CD4-positive, alpha-beta T cell treated with Interleukin-10 for 1 hour (primary cell): ENCODE results near the gene GATA6.

Experiments
- DNase-seq: peaks from one replicate; pipeline ENCODE4 v3.0.0-alpha.2; 2020

Gene GATA6

GRCh38 chr18:22169011-22169888 lies at the start of gene GATA6:
Gene GATA6, plus strand, starts transcription at chr18:22169589. Its CDS starts 1,556 bp downstream, at chr18:22171145.
- peak; percentile 55 for DNase-seq

DNA sequence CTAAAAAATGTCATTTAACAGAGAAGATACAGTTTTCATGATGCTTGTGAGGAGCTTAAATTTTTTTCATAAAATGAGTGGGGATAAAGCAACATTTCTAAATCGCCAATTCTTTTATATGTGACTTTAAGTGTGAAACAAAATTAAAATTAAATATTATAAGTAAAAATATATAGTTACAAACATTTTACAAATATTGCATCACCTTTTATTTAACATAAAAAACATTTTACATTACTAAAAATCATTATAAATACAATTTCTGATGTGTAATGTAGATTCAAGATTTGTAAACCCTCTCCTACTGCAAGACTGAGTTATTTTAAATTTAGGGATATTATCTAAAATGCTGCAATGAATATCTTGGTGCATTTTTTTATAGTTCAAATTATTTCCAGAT lies 44.4 kb upstream of the GATA6 start:
- no peak for DNase-seq

DNA sequence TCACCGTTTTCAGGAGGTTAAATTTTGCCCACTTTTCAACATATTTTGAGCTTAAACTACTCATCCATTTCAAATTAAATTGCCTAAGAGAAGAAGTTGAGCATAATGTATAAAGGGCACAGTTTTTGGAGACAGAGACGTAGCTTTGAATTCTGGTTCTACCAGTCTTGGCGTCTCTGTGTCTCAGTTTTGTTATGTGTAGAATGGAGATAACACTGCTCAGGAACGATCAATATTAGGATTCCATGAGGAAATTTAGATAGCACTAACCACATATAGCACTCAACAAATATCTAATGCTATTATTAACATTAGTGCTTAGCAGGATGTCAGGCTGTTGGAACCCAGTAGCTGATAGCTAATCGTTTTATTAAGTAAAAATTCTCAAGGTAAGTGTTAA lies 40.4 kb upstream of the GATA6 start:
- no peak for DNase-seq

DNA sequence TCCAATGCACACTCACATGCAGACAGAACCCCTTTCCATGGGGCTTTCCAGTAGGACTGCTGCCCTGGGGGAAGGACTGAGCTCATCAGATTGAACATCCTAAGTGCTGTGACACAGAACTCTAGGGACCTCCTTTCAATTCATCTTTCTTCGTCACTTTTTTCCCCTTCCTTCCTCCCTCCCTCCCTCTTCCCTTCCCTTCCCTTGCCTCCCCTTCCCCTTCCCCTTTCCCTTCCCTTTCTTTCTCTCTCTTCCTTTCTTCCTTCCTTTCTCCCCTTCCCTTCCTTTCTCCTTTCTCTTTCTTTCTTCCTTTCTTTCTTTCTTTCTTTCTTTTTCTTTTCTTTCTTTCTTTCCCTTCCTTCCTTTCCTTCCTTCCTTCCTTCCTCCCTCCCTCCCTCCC lies 39.6 kb upstream of the GATA6 start:
- no peak for DNase-seq

GRCh38 chr18:22132258-22132657 lies 37.1 kb upstream of the GATA6 start:
- DNase-seq, result no peak

GRCh38 chr18:22132763-22133162 lies 36.6 kb upstream of the GATA6 start:
- no peak for DNase-seq

- DNase-seq, result no peak
Observed at GRCh38 chr18:22136395-22136794, 33.0 kb upstream of the GATA6 start.

GRCh38 chr18:22141211-22141610 lies 28.2 kb upstream of the GATA6 start:
- no peak for DNase-seq

DNA sequence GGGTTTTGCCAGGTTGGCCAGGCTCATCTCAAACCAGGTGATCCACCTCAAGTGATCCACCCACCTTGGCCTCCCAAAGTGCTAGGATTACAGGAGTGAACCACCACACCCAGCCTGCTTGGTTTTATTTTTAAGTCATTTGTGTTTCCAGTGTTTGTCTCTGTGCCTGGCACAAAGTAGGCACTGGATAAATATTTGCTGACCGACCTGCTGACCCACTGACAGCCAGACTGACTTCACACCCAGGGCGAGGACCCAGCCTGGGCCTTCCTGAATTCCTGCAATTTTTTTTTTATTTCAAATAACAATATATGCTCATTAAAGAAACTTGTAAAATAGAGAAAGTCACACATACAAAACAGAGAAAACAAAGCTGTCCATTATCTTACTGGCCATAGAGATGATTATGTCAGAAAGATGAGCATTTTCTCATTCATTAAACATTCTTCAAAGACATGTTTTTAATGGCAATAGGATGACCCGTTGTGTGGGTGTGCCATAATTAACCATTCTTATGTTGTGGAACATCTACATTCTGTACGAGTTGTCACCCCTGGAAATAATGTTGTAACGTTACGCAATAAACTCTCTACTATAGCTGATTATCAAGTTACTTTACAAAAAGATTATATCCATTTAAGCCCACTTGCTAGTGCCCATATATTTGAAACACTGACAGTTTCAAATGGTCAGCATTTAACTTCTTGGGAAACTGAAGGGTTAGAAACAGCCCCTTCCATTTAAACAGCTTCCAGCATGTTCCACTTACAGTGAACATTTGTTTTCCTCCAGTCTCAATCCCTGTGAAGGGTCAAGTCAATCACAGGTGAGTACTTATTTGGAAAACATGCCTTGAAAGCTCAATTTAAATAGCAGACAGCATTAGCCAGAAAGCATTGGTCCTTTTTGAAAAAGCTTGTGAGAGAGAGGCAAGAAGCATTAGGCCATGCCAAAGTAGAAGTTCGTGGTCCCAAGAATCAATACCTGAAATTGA lies 25.7 kb upstream of the GATA6 start:
- DNase-seq, result no peak

GRCh38 chr18:22145160-22145559 lies 24.2 kb upstream of the GATA6 start:
- DNase-seq, result no peak

- DNase-seq, result no peak
Observed at GRCh38 chr18:22149710-22150109, 19.7 kb upstream of the GATA6 start.

DNA sequence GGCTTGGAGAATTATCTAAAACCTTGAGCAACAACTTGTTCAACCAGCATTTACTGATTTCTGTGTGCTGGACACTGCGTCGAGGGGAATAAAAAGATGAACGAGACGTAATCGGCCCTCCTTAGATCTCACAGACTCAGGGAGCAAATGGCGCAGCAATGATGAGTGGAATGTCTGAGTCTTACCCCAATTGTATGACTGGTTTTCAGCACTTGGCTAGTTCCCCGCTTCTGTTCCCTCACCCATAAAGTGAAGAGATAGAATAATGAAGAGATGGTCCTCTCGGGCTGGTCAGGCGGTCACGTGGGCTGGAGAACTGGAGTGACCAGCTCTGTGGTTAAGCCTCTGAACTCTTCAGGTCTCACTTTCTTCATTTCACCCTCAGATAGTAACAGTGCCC lies 17.3 kb upstream of the GATA6 start:
- DNase-seq, result no peak

DNA sequence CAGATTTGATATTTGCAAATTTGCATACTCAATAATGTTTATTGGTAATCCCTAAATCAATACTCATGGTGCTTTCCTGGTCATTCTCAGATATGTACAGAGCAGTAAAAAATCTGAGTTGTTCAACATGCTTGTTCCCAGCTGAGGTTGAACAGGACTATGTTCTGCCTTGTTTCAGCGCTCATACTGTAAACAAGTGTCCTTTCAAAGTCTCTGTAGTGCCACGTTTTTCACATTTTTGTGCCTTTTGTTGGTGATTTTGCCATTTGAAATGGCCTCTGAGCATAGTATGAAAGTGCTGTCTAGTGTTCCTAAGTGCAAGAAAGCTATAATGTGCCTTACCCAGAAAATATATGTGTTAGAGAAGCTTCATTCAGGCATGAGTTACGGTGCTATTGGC lies 16.0 kb upstream of the GATA6 start:
- DNase-seq, result no peak

GRCh38 chr18:22155584-22155983 lies 13.8 kb upstream of the GATA6 start:
- DNase-seq, result no peak

DNA sequence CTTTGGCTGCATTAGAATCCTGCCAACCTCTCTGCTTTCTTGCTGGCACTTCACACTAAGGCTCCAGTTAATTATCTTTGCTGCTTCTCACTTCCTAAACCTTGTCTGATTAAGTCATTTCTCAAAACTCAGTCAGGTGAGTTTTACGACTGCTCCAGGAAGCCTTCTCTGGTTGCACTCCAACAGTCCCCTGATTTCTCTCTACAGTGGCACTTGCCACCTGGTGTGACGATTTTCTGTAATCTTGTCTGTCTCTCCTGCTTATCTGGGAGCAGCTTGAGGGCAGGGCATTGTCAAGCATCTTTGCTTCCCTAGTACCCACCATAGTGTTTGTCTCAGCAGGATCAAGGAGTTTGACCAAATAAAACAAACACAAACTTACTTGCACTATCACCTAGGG lies 10.4 kb upstream of the GATA6 start:
- DNase-seq, result no peak

DNA sequence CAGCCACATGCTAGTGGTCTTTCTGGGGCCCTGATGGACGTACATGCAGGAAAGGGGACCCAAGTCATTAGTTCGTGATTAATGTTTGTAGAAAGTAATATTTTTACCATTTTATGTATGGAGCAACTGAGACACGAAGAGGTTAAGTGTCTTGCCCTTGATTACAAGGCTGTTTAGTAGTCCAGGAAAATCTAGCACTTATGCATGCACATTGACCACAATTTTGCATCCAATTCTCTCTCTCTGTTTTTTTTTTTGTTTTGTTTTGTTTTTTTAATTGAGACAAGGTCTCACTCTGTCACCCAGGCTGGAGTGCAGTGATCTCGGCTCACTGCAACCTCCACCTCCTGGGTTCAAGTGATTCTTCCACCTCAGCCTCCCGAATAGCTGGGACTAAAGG lies 8.3 kb upstream of the GATA6 start:
- no peak for DNase-seq

DNA sequence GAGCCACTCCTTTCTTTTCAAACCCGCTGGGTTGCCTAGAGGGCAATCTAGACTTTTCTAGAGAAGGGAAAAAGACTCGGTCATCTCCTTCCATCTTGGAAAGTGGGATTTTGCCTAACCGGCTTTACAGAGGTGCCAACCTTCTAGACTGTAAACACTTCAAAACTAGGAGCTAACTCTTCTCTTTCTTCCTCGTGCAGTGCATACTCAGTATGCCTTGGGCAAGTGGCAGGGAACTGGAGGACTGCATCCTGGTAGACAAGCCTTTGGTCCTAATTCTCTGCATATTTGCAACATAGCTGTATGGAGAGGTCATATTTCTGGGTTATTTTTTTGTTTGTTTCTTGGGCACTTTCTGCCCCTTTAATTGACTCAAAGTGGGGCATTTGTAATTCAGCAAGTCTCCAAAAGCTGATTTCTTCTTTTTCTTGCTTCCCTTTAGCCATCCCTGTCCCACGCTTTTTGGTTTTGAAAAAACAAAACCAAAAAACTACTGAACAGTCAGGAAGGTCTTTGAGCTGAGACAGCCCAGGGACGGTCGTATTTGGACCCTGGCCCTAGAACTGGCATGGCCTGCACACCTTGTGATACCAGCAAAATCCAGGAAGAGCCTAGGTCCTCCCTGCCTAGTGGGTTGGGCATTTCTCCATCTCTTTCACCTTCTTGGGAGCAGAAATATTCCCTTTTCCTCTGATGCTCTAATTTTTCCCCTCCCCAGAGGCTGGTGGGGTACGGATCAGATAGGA lies 5.8 kb upstream of the GATA6 start:
- DNase-seq, result no peak

DNA sequence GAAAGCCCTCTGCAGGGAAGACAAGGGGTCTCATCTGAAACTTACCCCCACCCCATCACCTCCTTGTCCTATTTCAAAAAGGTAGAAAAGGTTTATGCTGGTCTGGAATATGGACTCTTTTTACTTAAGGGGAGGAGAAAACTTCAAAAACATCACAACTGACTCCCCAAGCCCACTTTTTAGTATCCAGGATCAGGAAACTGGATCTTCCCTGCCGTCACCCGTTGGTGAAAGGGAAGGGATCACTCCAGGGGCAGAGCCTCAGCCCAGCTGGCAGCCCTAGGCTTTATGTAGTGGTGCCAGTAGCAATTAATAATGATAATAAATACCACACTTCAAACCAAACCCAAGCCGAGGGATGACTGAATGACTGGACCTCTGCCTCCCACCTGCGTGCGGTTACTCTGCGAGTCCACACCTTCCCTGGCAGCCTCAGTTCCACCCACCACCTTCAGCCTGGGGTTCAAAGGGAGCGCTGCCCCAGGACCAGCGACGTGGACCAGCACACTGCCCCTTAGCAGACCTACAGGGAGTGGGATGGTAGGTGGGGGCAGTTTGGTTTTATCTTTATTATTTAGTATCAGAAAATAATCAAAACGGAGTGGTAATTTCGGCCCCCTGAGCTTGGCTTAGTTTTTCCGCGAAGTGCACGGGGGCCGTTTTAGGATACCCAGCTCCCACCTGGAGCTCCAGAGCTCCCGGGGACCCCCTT lies 4.9 kb upstream of the GATA6 start:
- DNase-seq, result no peak

DNA sequence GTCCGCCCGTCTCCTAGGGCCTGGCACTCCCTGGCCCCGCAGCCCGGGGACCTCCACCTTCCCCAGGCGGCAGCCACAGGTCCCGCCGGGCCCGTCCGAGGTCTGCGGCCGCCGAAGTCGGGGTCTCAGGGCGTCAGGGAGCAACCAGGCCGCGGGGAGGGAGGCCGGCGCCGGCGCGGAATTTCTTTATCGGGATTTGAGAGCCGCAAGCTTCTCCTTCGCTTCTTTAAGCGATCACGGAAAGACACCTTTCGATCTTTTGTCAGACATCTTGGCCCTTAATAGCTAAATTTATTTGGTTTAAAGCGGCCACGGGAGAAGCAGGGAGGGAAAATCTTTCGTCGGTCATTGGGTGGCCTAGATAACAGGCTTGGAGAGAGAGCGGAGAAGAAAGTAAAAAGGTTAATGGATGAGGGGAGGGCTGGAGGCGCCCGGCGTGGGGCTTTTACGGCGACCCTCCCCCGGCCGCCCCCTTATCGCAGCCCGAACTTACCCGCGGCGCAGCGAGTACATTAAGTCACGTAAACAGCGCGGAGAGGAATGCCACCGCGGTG lies 4.3 kb upstream of the GATA6 start:
- no peak for DNase-seq

DNA sequence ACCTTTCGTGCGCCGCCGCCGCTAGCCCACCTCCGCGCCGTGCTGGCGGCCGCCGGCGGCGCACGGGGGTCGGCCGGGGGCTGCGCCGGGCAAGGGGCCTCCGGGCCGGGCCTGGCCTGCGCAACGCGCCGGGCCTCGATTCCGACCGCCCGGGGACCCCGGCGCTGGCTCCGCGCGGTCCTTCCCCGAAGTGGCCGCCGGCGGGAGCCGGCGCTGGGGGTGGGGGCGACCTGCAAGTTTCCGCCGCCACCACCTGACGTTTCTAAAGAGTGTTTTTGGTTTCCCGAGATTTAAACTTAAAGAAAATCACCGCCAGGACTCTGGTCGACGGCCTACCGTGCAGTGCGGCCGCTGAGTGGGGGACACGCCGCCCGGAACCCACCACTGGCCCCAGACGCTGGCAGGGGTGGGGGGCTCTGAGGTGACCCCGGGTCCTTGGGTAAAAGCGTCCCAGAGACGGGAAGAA lies 3.8 kb upstream of the GATA6 start:
- no peak for DNase-seq

DNA sequence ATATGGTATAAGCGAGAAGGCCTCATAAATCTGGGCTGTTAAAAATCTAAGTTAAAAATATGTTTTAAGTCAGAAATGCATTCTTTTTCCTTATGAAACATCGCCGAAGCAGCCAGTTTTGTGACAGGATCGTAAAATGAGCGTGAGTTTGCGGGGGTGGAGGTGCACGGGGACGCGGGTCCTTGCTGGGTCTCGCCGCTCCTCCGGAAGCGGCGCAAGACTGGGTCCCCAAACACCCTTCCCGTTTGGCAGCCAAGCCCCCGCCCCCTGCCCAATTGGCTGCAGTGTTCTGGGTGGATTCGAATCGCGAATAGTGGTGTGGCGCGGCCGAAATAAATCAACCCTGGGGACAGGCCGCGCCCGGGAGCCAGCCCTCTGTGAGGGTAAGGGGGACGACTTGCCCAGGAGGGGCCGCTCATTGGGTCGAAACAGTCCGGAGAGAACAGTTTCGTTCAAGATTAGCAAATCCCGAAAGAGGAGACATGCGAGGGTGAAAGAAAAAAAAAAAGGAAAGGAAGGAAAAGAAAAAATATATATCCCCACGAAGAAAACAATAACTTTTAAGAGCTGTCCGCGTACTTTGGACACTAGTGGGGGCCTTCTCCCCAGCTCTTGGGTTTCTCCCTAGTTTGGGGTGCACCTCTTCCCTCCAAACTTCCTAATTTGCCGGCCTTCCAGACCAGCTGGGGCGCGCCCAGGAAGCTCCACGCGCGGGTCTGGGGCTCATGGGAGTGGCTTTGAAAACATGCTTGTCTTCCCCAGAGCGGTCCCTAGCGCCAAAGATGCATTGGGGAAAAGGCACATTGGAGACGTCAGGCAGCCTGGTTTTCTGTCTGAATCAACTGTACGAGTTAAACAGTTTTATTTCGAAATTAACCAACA lies 3.1 kb upstream of the GATA6 start:
- DNase-seq, result no peak
